Bronchial epithelial cell (primary cell): ENCODE results near the gene GAS7. TPM values are rescaled to one million over a fixed set of nuclear protein-coding genes. Genes with fewer than 3 reads are reported as not detected.

ENCODE experiments used
- DNase-seq: peaks from one replicate; pipeline ENCODE4 v3.0.0-alpha.2; 2010; ENCODE audit warnings: low read depth
- FAIRE-seq: peaks from 2 replicates; lab custom pipeline; 2011; peaks lifted over from hg19 to GRCh38; lab: Jason Lieb, UNC
- H3K27me3 ChIP-seq: 2 replicates; pipeline ENCODE4 v1.5.1; 2011; ENCODE audit warnings: low read length; ENCODE audit not compliant: control insufficient read depth, insufficient read depth
- H3K36me3 ChIP-seq: 2 replicates; pipeline ENCODE4 v1.5.1; 2011; ENCODE audit warnings: low read length; ENCODE audit not compliant: control insufficient read depth, insufficient read depth
- H3K4me3 ChIP-seq: 2 replicates; pipeline ENCODE4 v1.5.1; 2011; ENCODE audit warnings: mild to moderate bottlenecking, low read depth, low read length, control low read depth
- CTCF ChIP-seq: IDR thresholded peaks from 2 replicates; pipeline ENCODE4 v1.5.1; 2011; ENCODE audit warnings: mild to moderate bottlenecking, moderate library complexity, low read length, control low read depth, inconsistent platforms; ENCODE audit not compliant: insufficient read depth, severe bottlenecking
- total RNA-seq: library from RNA; depleted of rRNA; stranded (reverse); fragments of >200 nt; gene quantifications from 2 replicates; pipeline ENCODE4 v1.2.1, GENCODE V29; 2014

Gene GAS7
- total RNA-seq, 1 donor from 2014 or later = 1.1 TPM

GRCh38 chr17:10136258-10136981 lies 62.0 kb downstream of the GAS7 start:
- DNase-seq = no peak
- no peak for FAIRE-seq
- no peaks in the 10 kb centered on the region for H3K27me3 ChIP-seq
- no peak for TF ChIP-seq CTCF
- H3K4me3 ChIP-seq = no peak overlapping the region
- no peaks in the 10 kb centered on the region for H3K36me3 ChIP-seq

- H3K27me3 ChIP-seq = no peaks in the 10 kb centered on the region
- no peak for DNase-seq
- FAIRE-seq = no peak
- no peaks in the 10 kb centered on the region for H3K36me3 ChIP-seq
- no peak for TF ChIP-seq CTCF
- no peak overlapping the region for H3K4me3 ChIP-seq
These were observed 62.7 kb downstream of the GAS7 start for GRCh38 chr17:10135539-10136257.

GRCh38 chr17:10130677-10131076 lies 67.7 kb downstream of the GAS7 start:
- TF ChIP-seq CTCF = no peak
- Histone ChIP-seq H3K4me3 (no peak overlapping the region), H3K27me3 (no peaks in the 10 kb centered on the region), H3K36me3 (no peaks in the 10 kb centered on the region)
- no peak for FAIRE-seq
- DNase-seq = no peak

GRCh38 chr17:10130263-10130662 lies 68.1 kb downstream of the GAS7 start:
- Histone ChIP-seq H3K36me3 (no peaks in the 10 kb centered on the region), H3K4me3 (no peak overlapping the region), H3K27me3 (no peaks in the 10 kb centered on the region)
- TF ChIP-seq CTCF = no peak
- FAIRE-seq (no peak), DNase-seq (no peak)

GRCh38 chr17:10127819-10128425 lies 70.5 kb downstream of the GAS7 start:
- DNase-seq = no peak
- Histone ChIP-seq H3K36me3 (no peaks in the 10 kb centered on the region), H3K4me3 (no peak overlapping the region), H3K27me3 (no peaks in the 10 kb centered on the region)
- no peak for FAIRE-seq
- no peak for TF ChIP-seq CTCF
